ENCODE results near the gene GSN. TPM values are rescaled to one million over a fixed set of nuclear protein-coding genes. Genes with fewer than 3 reads are reported as not detected.

GSN gene
- total RNA-seq, 1 donor from 2014 or later, result 342 TPM

DNA sequence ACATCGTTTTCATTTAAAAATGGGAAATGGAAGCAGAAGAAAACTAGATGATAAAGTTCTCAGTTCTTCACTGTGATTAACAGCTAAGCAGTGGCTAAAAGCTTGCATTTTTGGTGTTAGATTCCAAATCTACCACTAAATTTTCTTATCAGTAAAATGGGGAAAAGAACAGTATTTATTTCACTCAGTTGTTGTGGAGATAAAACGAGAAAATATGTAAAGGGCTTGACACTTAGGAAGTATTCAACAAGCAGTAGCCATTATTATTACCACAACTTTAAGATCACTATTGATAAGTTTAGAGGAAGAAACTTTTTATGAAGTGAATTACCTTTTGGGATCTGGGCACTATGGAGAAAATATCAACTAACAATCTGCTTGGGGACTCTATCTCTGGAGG is 97.6 kb downstream of the GSN start:
- Histone ChIP-seq H3K4me3 (ENCODE audit: low read length in 3 of 3) (peak overlapping the region in 1 of 3 donors; percentile 3), H3K27ac (ENCODE audit: low read depth, low read length) (peak overlapping the region; percentile 98), H3K9me3 (ENCODE audit: control insufficient read depth in 3 of 3, low read length in 3 of 3) (no peaks in the 10 kb centered on the region), H3K4me1 (ENCODE audit: control insufficient read depth in 3 of 3, insufficient read depth in 3 of 3, low read length in 3 of 3) (peaks cover 39 to 69% (median 44%) of the 10 kb centered on the region in 3 donors), H3K9ac (ENCODE audit: low read depth in 1 of 3, low read length in 3 of 3) (peak overlapping the region in 1 of 3 donors; percentile 2), H3K36me3 (ENCODE audit: control insufficient read depth in 3 of 3, insufficient read depth in 3 of 3, low read length in 3 of 3) (peaks cover 0 to 2% (median 1%) of the 10 kb centered on the region in 3 donors), H3K27me3 (ENCODE audit: control insufficient read depth in 3 of 3, insufficient read depth in 3 of 3, low read length in 3 of 3) (no peaks in the 10 kb centered on the region)

DNA sequence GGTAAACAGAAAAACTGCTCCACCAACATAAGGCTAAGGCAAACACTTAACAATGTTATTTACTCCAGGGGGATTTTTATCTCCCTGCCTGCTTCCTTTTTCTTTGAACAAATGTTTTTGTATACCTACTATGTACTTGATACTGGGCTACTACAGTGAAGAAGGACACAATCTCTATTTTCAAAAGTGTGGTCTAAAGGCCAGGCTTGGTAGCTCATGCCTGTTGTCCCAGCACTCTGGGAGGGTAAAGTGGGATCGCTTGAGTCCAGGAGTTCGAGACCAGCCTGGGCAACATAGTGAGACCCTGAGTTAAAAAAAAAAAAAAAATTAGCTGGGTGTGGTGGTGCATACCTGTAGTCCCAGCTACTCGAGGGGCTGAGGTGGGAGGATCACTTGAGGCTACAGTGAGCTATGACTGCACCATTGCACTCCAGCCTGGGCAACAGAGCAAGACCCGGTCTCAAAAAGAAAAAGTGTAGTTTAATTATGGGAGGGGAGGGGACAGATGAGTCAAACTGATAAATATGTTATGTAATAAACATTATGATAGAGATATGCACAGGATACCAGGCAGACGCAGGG is 98.7 kb downstream of the GSN start:
- Histone ChIP-seq H3K27ac (ENCODE audit: low read depth, low read length) (peak overlapping the region; percentile 98), H3K4me3 (ENCODE audit: low read length in 3 of 3) (peak overlapping the region in 1 of 3 donors; percentile 90), H3K9ac (ENCODE audit: low read depth in 1 of 3, low read length in 3 of 3) (peak overlapping the region in 1 of 3 donors; percentile 81), H3K4me1 (ENCODE audit: control insufficient read depth in 3 of 3, insufficient read depth in 3 of 3, low read length in 3 of 3) (peaks cover 35 to 59% (median 39%) of the 10 kb centered on the region in 3 donors), H3K9me3 (ENCODE audit: control insufficient read depth in 3 of 3, low read length in 3 of 3) (no peaks in the 10 kb centered on the region), H3K27me3 (ENCODE audit: control insufficient read depth in 3 of 3, insufficient read depth in 3 of 3, low read length in 3 of 3) (no peaks in the 10 kb centered on the region), H3K36me3 (ENCODE audit: control insufficient read depth in 3 of 3, insufficient read depth in 3 of 3, low read length in 3 of 3) (peaks cover 0 to 2% (median 1%) of the 10 kb centered on the region in 3 donors)

DNA sequence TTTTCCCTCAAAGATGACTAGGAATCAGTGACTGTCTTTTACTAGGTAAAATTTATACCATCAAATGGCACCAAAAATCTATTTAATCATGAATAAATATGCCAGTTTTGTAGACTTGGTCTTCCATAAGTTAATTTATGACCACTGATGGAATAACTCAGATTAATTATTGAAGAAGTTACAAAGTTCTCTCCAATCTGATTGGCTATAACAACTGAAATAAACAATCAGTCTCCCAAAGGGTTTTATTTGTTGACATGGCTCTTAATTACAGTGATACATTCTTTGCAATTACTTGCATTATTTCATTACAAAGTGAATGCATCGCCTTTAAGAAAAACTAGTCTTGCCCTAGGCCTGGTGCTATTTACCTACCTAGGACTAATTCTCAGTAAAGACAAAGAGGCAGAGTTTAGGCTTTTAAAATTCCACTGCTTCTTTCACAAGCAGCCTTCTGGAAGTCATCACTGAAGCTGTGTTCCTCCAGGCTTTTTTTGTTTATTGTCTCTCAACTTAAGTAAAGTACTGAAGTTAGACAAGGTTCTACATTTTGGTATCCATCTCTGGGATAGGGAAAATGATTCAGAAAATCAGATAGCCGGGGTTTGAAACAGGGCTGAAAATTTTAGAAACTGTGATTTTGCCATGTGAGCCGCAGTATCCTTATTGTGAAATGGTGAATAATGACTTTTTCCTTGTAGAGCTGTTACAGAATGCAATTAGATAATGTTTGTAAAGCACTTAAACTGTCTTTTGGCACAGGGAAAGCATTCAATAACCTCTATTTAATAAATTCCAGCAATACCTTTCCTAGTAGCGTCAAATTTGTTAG is 99.6 kb downstream of the GSN start:
- no peaks in the 10 kb centered on the region for H3K27me3 ChIP-seq (ENCODE audit: control insufficient read depth in 3 of 3, insufficient read depth in 3 of 3, low read length in 3 of 3)
- H3K9ac ChIP-seq (ENCODE audit: low read depth in 1 of 3, low read length in 3 of 3), result peak overlapping the region; percentile 60 to 81 (median 68)

DNA sequence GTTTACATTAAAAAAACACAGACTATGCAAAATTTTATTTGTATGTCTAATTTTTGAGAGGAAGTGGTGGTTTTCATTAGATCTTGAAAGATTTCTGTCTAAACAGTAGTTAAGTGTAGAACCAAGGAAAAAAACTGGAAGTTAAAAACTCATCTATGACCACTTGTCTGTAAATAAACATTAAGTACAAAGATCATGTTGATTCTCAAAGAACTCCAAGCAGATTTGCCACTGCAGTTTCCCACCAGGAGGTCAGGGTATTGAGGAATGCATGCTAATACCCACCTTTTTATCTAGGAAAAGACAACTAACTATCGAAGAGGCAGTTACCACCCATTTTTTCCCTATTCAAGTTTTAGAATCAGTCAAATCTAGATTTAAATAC is 100.2 kb downstream of the GSN start:
- H3K36me3 ChIP-seq (ENCODE audit: control insufficient read depth in 3 of 3, insufficient read depth in 3 of 3, low read length in 3 of 3), result peaks cover 0 to 2% (median 1%) of the 10 kb centered on the region in 3 donors
- H3K27me3 ChIP-seq (ENCODE audit: control insufficient read depth in 3 of 3, insufficient read depth in 3 of 3, low read length in 3 of 3), result no peaks in the 10 kb centered on the region
- no peaks in the 10 kb centered on the region for H3K9me3 ChIP-seq (ENCODE audit: control insufficient read depth in 3 of 3, low read length in 3 of 3)
- peak overlapping the region; percentile 85 to 90 (median 90) for H3K4me3 ChIP-seq (ENCODE audit: low read length in 3 of 3)
- H3K4me1 ChIP-seq (ENCODE audit: control insufficient read depth in 3 of 3, insufficient read depth in 3 of 3, low read length in 3 of 3), result peaks cover 36 to 61% (median 37%) of the 10 kb centered on the region in 3 donors
- peak overlapping the region; percentile 60 to 81 (median 68) for H3K9ac ChIP-seq (ENCODE audit: low read depth in 1 of 3, low read length in 3 of 3)
- H3K27ac ChIP-seq (ENCODE audit: low read depth, low read length), result peak overlapping the region; percentile 98

More for the DNA sequence above, 99.6 kb downstream of the GSN start:
- H3K9me3 ChIP-seq (ENCODE audit: control insufficient read depth in 3 of 3, low read length in 3 of 3), result no peaks in the 10 kb centered on the region
- peaks cover 36 to 61% (median 36%) of the 10 kb centered on the region in 3 donors for H3K4me1 ChIP-seq (ENCODE audit: control insufficient read depth in 3 of 3, insufficient read depth in 3 of 3, low read length in 3 of 3)
- peaks cover 0 to 2% (median 1%) of the 10 kb centered on the region in 3 donors for H3K36me3 ChIP-seq (ENCODE audit: control insufficient read depth in 3 of 3, insufficient read depth in 3 of 3, low read length in 3 of 3)
- peak overlapping the region; percentile 17 to 90 (median 90) for H3K4me3 ChIP-seq (ENCODE audit: low read length in 3 of 3)
- peak overlapping the region; percentile 98 for H3K27ac ChIP-seq (ENCODE audit: low read depth, low read length)

DNA sequence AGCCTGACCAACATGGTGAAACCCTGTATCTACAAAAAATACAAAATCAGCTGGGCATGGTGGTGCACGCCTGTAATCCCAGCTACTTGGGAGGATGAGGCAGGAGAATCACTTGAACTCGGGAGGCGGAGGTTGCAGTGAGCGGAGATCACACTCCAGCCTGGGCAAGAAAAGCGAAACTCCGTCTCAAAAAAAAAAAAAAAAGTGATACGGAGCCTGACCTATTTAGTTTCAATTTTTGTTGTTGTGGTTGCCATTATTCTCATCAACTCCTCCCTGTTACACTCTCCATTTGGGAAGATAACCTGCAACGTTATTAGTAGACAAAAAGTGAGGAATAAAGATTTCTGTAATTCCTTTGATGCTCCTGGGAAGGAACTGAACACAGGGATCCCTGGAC is 100.8 kb downstream of the GSN start:
- Histone ChIP-seq H3K9me3 (ENCODE audit: control insufficient read depth in 3 of 3, low read length in 3 of 3) (no peaks in the 10 kb centered on the region), H3K36me3 (ENCODE audit: control insufficient read depth in 3 of 3, insufficient read depth in 3 of 3, low read length in 3 of 3) (peaks cover 0 to 2% (median 1%) of the 10 kb centered on the region in 3 donors), H3K9ac (ENCODE audit: low read depth in 1 of 3, low read length in 3 of 3) (peak overlapping the region; percentile 84 to 91 (median 89)), H3K27ac (ENCODE audit: low read depth, low read length) (peak overlapping the region; percentile 98), H3K4me1 (ENCODE audit: control insufficient read depth in 3 of 3, insufficient read depth in 3 of 3, low read length in 3 of 3) (peaks cover 32 to 59% (median 34%) of the 10 kb centered on the region in 3 donors), H3K4me3 (ENCODE audit: low read length in 3 of 3) (peak overlapping the region; percentile 85 to 90 (median 90)), H3K27me3 (ENCODE audit: control insufficient read depth in 3 of 3, insufficient read depth in 3 of 3, low read length in 3 of 3) (no peaks in the 10 kb centered on the region)

DNA sequence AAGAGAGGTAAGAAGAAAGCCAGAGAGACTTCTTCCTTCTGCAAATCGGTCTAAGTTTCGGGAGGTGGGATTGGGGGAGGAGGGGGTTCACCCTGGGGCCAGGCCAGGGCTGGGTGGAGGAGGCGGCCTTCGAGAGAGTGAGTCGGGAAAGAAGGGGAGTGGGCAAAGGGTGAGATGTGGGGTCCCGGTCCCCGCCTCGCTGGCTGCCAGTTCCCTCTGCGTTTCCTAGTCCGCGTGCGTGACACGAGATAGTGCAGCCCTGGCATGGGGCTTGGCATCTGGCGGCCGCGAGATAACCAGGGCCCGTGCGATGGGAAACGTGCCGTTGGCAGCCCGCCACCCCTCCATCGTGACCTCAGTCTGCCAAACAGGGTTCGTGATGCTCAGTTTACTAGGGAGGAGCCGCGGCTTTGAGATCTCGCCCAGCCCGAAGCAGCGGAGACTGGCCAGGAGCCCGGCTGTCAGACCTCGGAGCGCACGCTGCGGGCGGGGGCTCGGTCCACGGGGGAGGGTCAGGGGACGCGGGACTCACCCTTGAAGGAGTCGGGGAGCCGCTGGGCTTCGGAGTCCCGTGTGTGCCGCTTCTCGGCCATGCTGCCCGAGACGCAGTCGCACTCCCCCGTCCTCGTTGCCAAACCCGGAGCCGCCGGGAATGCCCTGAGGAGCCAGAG is 101.8 kb downstream of the GSN start, which contains the start of gene STOM:
STOM (minus strand) TSS at position 656 of the 671 bp plus-strand sequence; CDS start at position 593, 63 bp downstream.
- H3K9ac ChIP-seq (ENCODE audit: low read depth in 1 of 3, low read length in 3 of 3), result peak within 1 kb of the TSS; percentile 84 to 91 (median 89)
- peak within 1 kb of the TSS; percentile 85 to 90 (median 90) for H3K4me3 ChIP-seq (ENCODE audit: low read length in 3 of 3)
- H3K4me1 ChIP-seq (ENCODE audit: control insufficient read depth in 3 of 3, insufficient read depth in 3 of 3, low read length in 3 of 3), result peaks cover 24 to 51% (median 27%) of the 10 kb centered on the region in 3 donors
- H3K9me3 ChIP-seq (ENCODE audit: control insufficient read depth in 3 of 3, low read length in 3 of 3), result no peaks in the 10 kb centered on the region
- H3K36me3 ChIP-seq (ENCODE audit: control insufficient read depth in 3 of 3, insufficient read depth in 3 of 3, low read length in 3 of 3), result peaks cover 0 to 2% (median 1%) of the 10 kb centered on the region in 3 donors
- H3K27me3 ChIP-seq (ENCODE audit: control insufficient read depth in 3 of 3, insufficient read depth in 3 of 3, low read length in 3 of 3), result no peaks in the 10 kb centered on the region
- H3K27ac ChIP-seq (ENCODE audit: low read depth, low read length), result peak within 1 kb of the TSS; percentile 98

DNA sequence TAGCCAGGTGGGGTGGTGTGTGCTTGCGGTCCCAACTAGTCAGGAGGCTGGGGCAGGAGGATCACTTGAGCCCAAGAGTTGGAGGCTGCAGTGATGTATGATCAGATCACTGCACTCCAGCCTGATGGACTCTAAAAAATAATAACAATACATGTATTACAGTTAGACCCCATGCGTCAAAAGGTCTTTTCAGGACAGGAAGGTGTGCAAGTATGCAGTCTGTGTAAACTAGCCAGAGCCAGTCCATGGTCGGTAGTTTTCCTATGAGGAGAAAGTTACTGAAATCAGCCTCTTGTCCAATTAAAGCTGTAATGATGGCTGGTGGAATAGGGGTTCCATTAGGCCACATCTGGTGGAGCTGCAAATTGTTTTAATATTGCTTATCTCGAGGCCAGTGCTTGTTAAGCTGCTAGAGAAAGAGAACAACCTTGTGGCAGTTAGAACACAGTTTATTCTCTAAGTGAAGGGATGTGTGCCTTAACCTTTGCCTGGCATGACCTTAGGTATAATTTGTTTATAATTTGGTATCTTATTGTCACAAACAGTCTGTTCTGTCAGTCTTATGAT is 103.6 kb downstream of the GSN start:
- Histone ChIP-seq H3K27ac (ENCODE audit: low read depth, low read length) (peak overlapping the region; percentile 69), H3K9ac (ENCODE audit: low read depth in 1 of 3, low read length in 3 of 3) (no peak overlapping the region), H3K27me3 (ENCODE audit: control insufficient read depth in 3 of 3, insufficient read depth in 3 of 3, low read length in 3 of 3) (no peaks in the 10 kb centered on the region), H3K4me1 (ENCODE audit: control insufficient read depth in 3 of 3, insufficient read depth in 3 of 3, low read length in 3 of 3) (peaks cover 21 to 38% (median 22%) of the 10 kb centered on the region in 3 donors), H3K36me3 (ENCODE audit: control insufficient read depth in 3 of 3, insufficient read depth in 3 of 3, low read length in 3 of 3) (peaks cover 0 to under 1% (median 0%) of the 10 kb centered on the region in 3 donors), H3K4me3 (ENCODE audit: low read length in 3 of 3) (no peak overlapping the region), H3K9me3 (ENCODE audit: control insufficient read depth in 3 of 3, low read length in 3 of 3) (no peaks in the 10 kb centered on the region)

DNA sequence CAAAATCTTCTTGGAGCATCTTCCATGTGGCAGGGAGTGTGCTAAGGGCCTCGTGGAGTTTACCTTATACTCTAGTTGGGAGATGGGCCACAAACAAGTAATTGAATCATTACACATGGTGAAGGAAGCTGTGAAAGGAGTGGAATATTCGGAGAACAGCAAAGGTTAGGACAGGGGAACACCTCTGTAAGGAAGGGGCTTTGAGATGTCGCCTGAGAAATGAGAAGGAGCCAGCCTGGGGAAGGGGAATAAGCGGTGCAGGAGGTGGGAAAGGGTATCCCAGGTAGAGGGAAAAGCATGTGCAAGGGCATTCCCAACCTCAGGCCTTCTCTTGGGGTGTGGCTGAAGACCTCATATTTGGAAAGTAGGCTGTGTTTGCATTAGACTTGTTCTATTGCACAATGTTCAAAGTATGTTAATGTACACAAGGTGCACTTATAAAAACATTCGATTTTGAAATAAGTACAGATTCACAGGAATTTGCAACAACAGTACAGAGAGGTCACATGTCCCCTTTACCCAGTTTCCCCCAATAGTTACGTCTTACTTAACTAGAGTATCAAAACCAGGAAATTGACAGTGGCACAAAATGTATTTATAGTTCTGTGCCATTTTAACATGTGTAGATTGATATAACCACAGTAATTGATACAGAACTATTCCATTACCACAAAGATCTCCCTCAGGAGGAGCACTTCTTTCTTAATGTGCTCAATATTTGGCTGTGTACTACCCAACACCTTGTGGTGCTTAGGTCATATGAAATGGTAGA is 104.5 kb downstream of the GSN start:
- Histone ChIP-seq H3K9me3 (ENCODE audit: control insufficient read depth in 3 of 3, low read length in 3 of 3) (no peaks in the 10 kb centered on the region), H3K4me1 (ENCODE audit: control insufficient read depth in 3 of 3, insufficient read depth in 3 of 3, low read length in 3 of 3) (peaks cover 18 to 34% (median 20%) of the 10 kb centered on the region in 3 donors), H3K36me3 (ENCODE audit: control insufficient read depth in 3 of 3, insufficient read depth in 3 of 3, low read length in 3 of 3) (no peaks in the 10 kb centered on the region), H3K27me3 (ENCODE audit: control insufficient read depth in 3 of 3, insufficient read depth in 3 of 3, low read length in 3 of 3) (no peaks in the 10 kb centered on the region), H3K9ac (ENCODE audit: low read depth in 1 of 3, low read length in 3 of 3) (peak overlapping the region in 1 of 3 donors; percentile 49), H3K4me3 (ENCODE audit: low read length in 3 of 3) (peak overlapping the region in 1 of 3 donors; percentile 10), H3K27ac (ENCODE audit: low read depth, low read length) (peak overlapping the region; percentile 69)

Measured in skeletal muscle tissue (tissue), 4 donors.